Peyer's patch (tissue), 4 donors: Measurements from ENCODE around the gene ADISSP. TPM values are rescaled to one million over a fixed set of nuclear protein-coding genes. Genes with fewer than 3 reads are reported as not detected.

Experiments
- DNase-seq, 3 donors: peaks; one replicate each; pipeline ENCODE4 v3.0.0-alpha.2; 2017 to 2019
- H3K27ac ChIP-seq, 4 donors: fragments of 200-600 bp; sonication (generic); one replicate each; pipeline ENCODE4 v1.5.1; 2016 to 2019
- H3K27me3 ChIP-seq, 2 donors: fragments of 200-600 bp; sonication (generic); one replicate each; pipeline ENCODE4 v1.5.1; 2019
- H3K36me3 ChIP-seq, 3 donors: fragments of 200-600 bp; sonication (generic); one replicate each; pipeline ENCODE4 v1.5.1; 2016 to 2019
- H3K4me1 ChIP-seq, 4 donors: fragments of 200-600 bp; sonication (generic); one replicate each; pipeline ENCODE4 v1.5.1; 2016 to 2019
- H3K4me3 ChIP-seq, 4 donors: fragments of 200-600 bp; sonication (generic); 1 replicate in 3 of 4; 2 replicates in 1 of 4; pipeline ENCODE4 v1.5.1; 2016 to 2019; ENCODE audit warnings: mild to moderate bottlenecking in 1 of 4
- H3K9me3 ChIP-seq, 4 donors: fragments of 200-600 bp; sonication (generic); one replicate each; pipeline ENCODE4 v1.5.1; 2016 to 2019; ENCODE audit warnings: mild to moderate bottlenecking in 1 of 4
- POLR2A ChIP-seq, 2 donors: fragments of 450-650 bp; IDR thresholded peaks; one replicate each; pipeline ENCODE4 v1.5.1; 2017; ENCODE audit warnings: antibody characterized with exemption in 2 of 2, mild to moderate bottlenecking in 2 of 2, moderate library complexity in 2 of 2
- total RNA-seq, 4 donors: library from RNA; depleted of rRNA; stranded (reverse); fragments of >200 nt; gene quantifications; one replicate each; pipeline ENCODE4 v1.1.0, GENCODE V29; 2016
- TF ChIP-seq, protein P1 (sequence below), 6 experiments: fragments of 450-650 bp in 4 of 6; fragments of 200-600 bp in 2 of 6; sonication (generic) in 1 of 6; IDR thresholded peaks; one replicate each; pipeline ENCODE4 v1.5.1; 2017 to 2019; ENCODE audit warnings: antibody characterized with exemption in 6 of 6, mild to moderate bottlenecking in 3 of 6, moderate library complexity in 1 of 6

Gene ADISSP
- total RNA-seq, 4 donors from 2014 or later = 7.4 to 13.2 (median 10.2) TPM

DNA sequence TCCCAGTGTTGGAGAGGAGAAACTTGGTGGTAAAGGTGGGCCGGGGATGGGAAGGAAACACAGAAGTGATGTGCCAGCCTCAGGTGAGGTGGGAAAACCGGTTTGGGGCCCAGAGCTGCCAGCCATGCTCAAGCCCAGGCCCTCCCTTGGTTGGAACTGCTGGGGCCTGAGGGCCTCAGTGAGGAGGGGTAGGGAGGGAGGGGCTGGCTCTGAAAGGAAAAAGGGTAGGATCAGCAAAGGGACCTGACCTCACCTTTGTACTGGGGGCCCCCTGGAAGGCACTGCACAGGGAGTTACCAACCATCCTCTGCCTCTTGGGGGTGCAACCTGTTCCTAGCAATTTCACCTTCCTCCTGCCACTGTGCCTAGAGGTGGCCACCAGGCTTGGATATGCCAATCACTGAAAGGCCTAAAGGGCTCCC lies 15.5 kb upstream of the ADISSP start:
- no peak for DNase-seq
- Histone ChIP-seq H3K27me3 (no peaks in the 10 kb centered on the region), H3K4me3 (no peak overlapping the region), H3K36me3 (peaks cover 0 to 11% (median 0%) of the 10 kb centered on the region in 3 donors), H3K9me3 (no peaks in the 10 kb centered on the region), H3K4me1 (peaks cover 8 to 63% (median 18%) of the 10 kb centered on the region in 4 donors), H3K27ac (no peak overlapping the region)
- TF ChIP-seq, protein P1, sequence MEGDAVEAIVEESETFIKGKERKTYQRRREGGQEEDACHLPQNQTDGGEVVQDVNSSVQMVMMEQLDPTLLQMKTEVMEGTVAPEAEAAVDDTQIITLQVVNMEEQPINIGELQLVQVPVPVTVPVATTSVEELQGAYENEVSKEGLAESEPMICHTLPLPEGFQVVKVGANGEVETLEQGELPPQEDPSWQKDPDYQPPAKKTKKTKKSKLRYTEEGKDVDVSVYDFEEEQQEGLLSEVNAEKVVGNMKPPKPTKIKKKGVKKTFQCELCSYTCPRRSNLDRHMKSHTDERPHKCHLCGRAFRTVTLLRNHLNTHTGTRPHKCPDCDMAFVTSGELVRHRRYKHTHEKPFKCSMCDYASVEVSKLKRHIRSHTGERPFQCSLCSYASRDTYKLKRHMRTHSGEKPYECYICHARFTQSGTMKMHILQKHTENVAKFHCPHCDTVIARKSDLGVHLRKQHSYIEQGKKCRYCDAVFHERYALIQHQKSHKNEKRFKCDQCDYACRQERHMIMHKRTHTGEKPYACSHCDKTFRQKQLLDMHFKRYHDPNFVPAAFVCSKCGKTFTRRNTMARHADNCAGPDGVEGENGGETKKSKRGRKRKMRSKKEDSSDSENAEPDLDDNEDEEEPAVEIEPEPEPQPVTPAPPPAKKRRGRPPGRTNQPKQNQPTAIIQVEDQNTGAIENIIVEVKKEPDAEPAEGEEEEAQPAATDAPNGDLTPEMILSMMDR (IDR thresholded peaks at IDR 0.05) = no peak
- TF ChIP-seq POLR2A (IDR thresholded peaks at IDR 0.05) = no peak

DNA sequence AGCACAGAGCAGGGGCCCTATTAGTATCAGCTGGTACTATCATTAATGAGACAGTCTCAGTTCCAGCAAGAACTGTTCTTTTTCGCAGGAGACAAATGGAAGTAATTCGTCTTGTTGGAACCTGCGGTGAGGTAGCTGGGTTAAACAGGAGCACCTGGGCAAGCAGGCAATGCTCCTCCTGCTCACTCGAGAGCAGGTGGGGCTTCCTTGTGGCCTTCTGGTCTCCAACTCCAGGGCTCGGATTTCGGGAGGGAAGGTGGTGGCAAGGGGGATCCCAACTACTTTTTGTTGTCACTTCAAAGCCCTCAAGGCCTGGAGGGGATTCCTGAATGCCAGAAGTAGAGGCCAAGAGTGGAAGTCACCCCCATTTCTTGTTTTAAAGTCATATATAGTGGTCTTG lies 15.0 kb upstream of the ADISSP start:
- peaks cover 8 to 63% (median 19%) of the 10 kb centered on the region in 4 donors for H3K4me1 ChIP-seq

DNA sequence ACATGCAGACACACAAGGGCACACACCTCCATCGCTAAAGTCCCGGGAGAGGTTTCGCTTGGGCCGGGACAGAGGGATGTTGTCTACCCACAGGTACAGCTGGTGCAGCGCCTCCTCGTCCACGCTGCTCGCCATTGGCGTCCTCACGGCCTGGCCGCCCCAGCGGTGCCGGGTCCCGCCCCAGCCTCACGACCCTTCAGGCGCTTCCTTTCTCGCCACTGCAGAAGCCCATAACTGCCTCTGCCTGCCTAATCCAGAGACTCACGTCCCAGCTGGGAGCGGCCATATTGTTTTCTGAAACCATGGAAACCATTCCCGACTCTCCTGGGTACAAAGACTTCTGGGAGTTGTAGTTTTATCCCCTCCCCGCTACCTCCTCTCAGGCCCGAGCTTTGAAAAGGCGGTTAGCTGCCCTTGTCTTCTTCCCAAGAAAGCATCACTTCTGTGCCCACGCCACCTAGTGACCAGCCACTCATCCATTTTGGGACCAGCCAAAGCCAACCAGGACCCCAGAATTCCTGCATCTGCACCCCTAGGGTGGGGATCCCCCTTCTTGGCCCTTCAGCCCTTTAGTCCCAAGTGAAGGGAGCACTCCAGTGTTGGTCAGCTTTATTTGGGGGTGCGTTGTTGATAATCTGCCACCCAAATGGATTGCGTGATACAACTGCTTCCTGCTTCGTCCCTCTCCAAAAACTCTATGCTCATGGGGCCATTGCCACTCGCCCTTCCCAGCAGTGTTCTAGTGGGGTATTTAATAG lies 13.8 kb upstream of the ADISSP start, which contains the start of gene SPEF1:
TSS of gene SPEF1 (minus strand) at position 296 of the 758 bp plus-strand sequence. CDS start at position 135, 161 bp downstream.
- TF ChIP-seq POLR2A (IDR thresholded peaks at IDR 0.05) = no peak
- TF ChIP-seq, protein P1 (IDR thresholded peaks at IDR 0.05) = peak in 2 of 6 experiments; percentile 28 to 34
- Histone ChIP-seq H3K9me3 (no peaks in the 10 kb centered on the region), H3K4me3 (peak within 1 kb of the TSS; percentile 7 to 43 (median 42)), H3K27me3 (no peaks in the 10 kb centered on the region), H3K4me1 (peaks cover 8 to 62% (median 17%) of the 10 kb centered on the region in 4 donors), H3K36me3 (peaks cover 0 to 11% (median 0%) of the 10 kb centered on the region in 3 donors), H3K27ac (peak within 1 kb of the TSS in 2 of 4 donors; percentile 2 to 40)
- DNase-seq = peak; percentile 60 to 87 (median 70)

More for the DNA sequence above, 15.0 kb upstream of the ADISSP start:
- Histone ChIP-seq H3K27me3 (no peaks in the 10 kb centered on the region), H3K36me3 (peaks cover 0 to 11% (median 0%) of the 10 kb centered on the region in 3 donors), H3K27ac (no peak overlapping the region), H3K9me3 (no peaks in the 10 kb centered on the region), H3K4me3 (no peak overlapping the region)
- TF ChIP-seq, protein P1 (IDR thresholded peaks at IDR 0.05) = no peak
- no peak for TF ChIP-seq POLR2A (IDR thresholded peaks at IDR 0.05)
- DNase-seq = no peak

DNA sequence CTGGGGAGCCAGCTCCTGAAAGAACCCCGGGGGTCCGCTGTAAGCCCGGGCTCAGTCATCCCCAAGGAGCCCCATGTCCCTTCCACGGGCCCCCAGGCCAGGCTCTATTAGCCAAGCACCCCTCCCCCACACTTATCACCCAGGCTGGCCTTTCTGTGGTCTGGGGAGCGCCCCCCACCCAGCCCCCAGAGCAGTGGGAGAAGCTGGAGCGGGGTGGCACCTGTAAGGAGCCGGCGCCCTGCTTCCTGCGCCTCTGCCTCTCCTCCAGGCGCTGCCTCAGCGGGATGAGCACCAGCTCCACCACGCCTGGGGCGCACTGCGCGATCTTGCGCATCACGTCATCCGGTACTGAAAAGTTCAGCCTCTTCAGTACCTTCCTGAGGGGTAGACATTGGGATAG lies 11.4 kb upstream of the ADISSP start:
- no peak for DNase-seq
- H3K27me3 ChIP-seq = no peaks in the 10 kb centered on the region
- no peaks in the 10 kb centered on the region for H3K9me3 ChIP-seq
- peaks cover 0 to 2% (median 0%) of the 10 kb centered on the region in 3 donors for H3K36me3 ChIP-seq
- peaks cover 4 to 40% (median 11%) of the 10 kb centered on the region in 4 donors for H3K4me1 ChIP-seq
- no peak overlapping the region for H3K4me3 ChIP-seq
- TF ChIP-seq POLR2A (IDR thresholded peaks at IDR 0.05) = no peak
- TF ChIP-seq, protein P1 (IDR thresholded peaks at IDR 0.05) = no peak
- H3K27ac ChIP-seq = no peak overlapping the region

DNA sequence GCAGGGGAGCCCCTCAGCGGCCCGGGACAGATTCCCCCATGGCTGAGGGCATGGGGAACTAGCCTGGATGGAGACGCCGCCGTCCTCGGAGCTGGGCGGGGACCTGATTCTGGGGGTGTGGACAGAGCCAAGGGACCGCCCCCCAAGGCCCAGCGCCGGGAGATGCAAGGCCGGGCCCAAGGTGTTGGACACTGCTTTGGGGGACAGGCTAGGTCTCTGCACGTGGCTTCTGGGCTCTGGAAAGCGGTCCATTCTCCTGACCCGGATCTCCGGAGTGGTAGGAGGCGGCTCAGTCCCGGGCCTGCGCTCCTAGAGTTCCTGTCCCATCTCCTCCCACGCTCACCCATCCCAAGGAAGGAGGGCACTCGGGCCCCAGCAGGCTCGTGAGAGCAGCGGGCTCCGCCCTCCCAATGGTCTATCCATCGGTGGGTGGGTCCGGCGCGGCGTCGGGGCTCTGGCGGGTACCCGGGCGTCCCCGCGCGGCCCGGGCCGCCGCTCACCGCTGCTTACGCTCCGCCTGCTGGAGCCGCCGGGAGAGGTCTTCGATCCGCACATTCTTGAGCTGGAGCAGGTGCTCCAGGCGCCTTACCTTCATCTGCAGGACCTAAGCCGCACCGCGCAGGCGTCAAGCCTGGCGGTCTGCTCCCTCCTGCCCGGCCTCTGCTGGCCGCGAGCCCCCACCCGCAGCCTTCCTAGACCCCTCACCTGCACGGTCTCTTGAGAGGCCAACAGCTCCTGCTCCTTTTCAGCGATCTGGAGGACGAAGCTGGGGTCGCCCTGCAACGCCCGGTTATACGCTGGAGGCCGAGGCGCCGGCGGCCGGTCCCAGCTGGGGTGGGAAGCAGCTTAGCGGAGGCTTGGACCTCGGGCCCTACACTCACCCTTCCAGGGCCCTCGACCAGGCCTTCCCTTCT lies 10.4 kb upstream of the ADISSP start:
- Histone ChIP-seq H3K27me3 (no peaks in the 10 kb centered on the region), H3K27ac (peak overlapping the region in 1 of 4 donors; percentile 69), H3K9me3 (no peaks in the 10 kb centered on the region), H3K4me3 (peak overlapping the region; percentile 34 to 59 (median 56)), H3K4me1 (peaks cover 4 to 30% (median 11%) of the 10 kb centered on the region in 4 donors), H3K36me3 (no peaks in the 10 kb centered on the region)
- TF ChIP-seq, protein P1 (IDR thresholded peaks at IDR 0.05) = peak in 2 of 6 experiments; percentile 2 to 8
- no peak for TF ChIP-seq POLR2A (IDR thresholded peaks at IDR 0.05)
- DNase-seq = peak; percentile 69 to 83 (median 70)
